HFFc6 (cell line): ENCODE data around the gene CPEB1. TPM values are rescaled to one million over a fixed set of nuclear protein-coding genes. Genes with fewer than 3 reads are reported as not detected.

Experiments used
- DNase-seq: peaks from one replicate; pipeline ENCODE4 v3.0.0-alpha.2; 2018
- H3K27ac Mint-ChIP-seq: 2 replicates; pipeline ENCODE4 v1.8.0; 2020; ENCODE audit warnings: mild to moderate bottlenecking, mixed read lengths
- H3K27me3 Mint-ChIP-seq: 2 replicates; pipeline ENCODE4 v1.8.0; 2021; ENCODE audit warnings: mild to moderate bottlenecking, moderate library complexity, mixed read lengths; ENCODE audit not compliant: insufficient read depth
- H3K36me3 Mint-ChIP-seq: 2 replicates; pipeline ENCODE4 v1.8.0; 2021; ENCODE audit warnings: low read depth, mixed read lengths
- H3K4me1 Mint-ChIP-seq: 2 replicates; pipeline ENCODE4 v1.8.0; 2020; ENCODE audit warnings: low read depth, mixed read lengths
- H3K4me3 Mint-ChIP-seq: 2 replicates; pipeline ENCODE4 v1.8.0; 2020; ENCODE audit warnings: mild to moderate bottlenecking, moderate library complexity, mixed read lengths
- H3K9me3 Mint-ChIP-seq: 2 replicates; pipeline ENCODE4 v1.8.0; 2020; ENCODE audit warnings: mild to moderate bottlenecking, mixed read lengths
- total RNA-seq, 6 experiments: library from RNA; stranded (reverse); fragmentation: NEBNext Ultra II Directional; extraction: Animal tissue kit (Norgen Biotek cat#: 25700); gene quantifications; 2 replicates in 1 of 6; 3 replicates in 5 of 6; pipeline ENCODE4 v1.2.3, GENCODE V29; 2021
- TF ChIP-seq, protein P1 (sequence below): fragments of 200-600 bp; sonication (generic); IDR thresholded peaks from 2 replicates; pipeline ENCODE4 v1.5.0; 2021; ENCODE audit warnings: antibody characterized with exemption, mild to moderate bottlenecking

The CPEB1 gene
- total RNA-seq, 6 experiments from 2014 or later, result 4.3 to 6.8 (median 5.6) TPM

DNA sequence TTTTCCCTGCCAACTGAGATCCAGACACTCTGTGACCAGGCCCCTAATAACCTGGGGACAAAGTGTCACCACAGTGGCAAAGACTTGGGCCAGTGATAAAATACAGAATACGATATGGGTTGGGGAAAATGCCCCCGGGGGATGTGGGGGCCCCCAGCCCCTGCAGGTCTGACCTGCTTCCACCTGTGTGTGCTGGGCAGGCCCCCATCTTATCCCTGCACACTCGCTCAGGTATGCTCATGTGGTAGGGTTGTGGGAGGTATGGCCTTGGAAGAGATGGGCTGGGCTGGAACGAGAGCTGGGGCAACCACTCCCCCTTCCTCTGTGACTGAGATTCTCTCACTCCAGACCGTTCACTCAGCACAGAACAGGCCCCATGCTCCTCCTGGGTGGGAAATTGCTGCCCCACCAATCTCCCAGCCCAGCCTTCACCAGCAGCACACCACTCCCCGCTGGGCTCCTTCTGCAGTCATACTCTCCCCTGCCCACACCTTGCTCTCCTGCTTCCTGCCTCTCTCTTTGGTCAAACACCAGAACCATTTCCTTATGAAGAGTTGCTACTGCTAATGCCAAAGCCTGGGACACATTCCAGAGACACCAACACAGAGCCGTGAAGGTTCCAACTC, 9.6 kb upstream of the CPEB1 start:
- no peak for DNase-seq
- no peaks in the 10 kb centered on the region for H3K9me3 Mint-ChIP-seq
- TF ChIP-seq, protein P1, sequence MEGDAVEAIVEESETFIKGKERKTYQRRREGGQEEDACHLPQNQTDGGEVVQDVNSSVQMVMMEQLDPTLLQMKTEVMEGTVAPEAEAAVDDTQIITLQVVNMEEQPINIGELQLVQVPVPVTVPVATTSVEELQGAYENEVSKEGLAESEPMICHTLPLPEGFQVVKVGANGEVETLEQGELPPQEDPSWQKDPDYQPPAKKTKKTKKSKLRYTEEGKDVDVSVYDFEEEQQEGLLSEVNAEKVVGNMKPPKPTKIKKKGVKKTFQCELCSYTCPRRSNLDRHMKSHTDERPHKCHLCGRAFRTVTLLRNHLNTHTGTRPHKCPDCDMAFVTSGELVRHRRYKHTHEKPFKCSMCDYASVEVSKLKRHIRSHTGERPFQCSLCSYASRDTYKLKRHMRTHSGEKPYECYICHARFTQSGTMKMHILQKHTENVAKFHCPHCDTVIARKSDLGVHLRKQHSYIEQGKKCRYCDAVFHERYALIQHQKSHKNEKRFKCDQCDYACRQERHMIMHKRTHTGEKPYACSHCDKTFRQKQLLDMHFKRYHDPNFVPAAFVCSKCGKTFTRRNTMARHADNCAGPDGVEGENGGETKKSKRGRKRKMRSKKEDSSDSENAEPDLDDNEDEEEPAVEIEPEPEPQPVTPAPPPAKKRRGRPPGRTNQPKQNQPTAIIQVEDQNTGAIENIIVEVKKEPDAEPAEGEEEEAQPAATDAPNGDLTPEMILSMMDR, result no peak
- H3K27me3 Mint-ChIP-seq, result peaks cover 3% of the 10 kb centered on the region
- H3K36me3 Mint-ChIP-seq, result no peaks in the 10 kb centered on the region
- H3K27ac Mint-ChIP-seq, result no peak overlapping the region
- H3K4me1 Mint-ChIP-seq, result no peaks in the 10 kb centered on the region
- no peak overlapping the region for H3K4me3 Mint-ChIP-seq

DNA sequence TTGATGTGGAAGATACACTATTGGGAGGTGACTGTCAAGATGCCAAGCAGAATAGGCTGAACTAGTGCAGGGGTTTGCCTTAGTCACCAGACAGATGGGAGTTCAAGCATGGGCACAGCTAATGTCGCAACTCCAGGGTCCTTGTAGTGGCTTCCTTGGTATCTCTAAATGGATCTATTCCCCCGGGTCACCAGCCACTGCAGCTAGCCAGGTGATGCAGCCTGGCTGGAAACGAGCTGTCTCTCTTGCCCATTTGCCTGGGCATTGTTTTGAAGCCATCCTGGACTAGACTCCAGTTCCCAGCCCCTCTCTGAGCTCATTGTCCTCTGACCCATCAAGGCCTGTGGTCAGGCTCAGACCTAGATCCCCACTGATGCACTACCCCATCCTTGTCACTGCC, 8.4 kb upstream of the CPEB1 start:
- TF ChIP-seq, protein P1, result no peak
- peaks cover under 1% of the 10 kb centered on the region for H3K27me3 Mint-ChIP-seq
- no peaks in the 10 kb centered on the region for H3K4me1 Mint-ChIP-seq
- H3K4me3 Mint-ChIP-seq, result no peak overlapping the region
- H3K9me3 Mint-ChIP-seq, result no peaks in the 10 kb centered on the region
- H3K27ac Mint-ChIP-seq, result no peak overlapping the region
- no peak for DNase-seq
- H3K36me3 Mint-ChIP-seq, result no peaks in the 10 kb centered on the region

DNA sequence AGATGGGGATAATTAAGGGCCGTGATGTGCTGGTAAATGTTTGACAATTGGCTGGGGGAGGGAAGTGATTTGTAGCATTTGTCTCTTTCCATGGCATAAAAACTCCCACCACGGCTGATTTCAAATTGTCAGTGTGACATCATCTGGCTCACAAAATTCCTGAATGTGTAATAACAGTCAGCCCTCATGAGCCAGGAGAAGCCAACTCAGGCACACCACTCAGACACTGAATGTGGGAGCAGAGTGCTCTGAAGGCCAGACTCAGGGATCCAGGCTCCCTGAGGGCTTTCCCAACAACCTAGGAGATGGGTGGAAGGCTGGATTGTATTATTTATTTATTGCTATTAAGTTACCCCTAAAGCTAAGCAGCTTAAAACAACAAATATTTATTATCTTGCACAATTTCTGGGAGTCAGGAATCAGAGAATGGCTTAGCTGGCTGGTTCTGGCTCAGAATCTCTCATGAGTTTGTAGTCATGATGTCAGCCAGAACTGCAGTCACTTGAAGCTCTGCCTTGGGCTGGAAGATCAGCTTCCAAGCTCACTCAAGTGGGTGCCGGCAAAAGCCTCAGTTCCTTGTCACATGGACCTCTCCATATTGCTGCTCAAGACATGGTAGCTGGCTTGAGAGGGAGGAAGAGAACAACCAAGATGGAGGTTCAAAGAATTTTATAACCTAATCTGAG, 6.5 kb upstream of the CPEB1 start:
- no peak for DNase-seq
- no peaks in the 10 kb centered on the region for H3K4me1 Mint-ChIP-seq
- H3K36me3 Mint-ChIP-seq, result no peaks in the 10 kb centered on the region
- no peak overlapping the region for H3K4me3 Mint-ChIP-seq
- no peak overlapping the region for H3K27ac Mint-ChIP-seq
- TF ChIP-seq, protein P1, result no peak
- no peaks in the 10 kb centered on the region for H3K9me3 Mint-ChIP-seq
- peaks cover 1% of the 10 kb centered on the region for H3K27me3 Mint-ChIP-seq

DNA sequence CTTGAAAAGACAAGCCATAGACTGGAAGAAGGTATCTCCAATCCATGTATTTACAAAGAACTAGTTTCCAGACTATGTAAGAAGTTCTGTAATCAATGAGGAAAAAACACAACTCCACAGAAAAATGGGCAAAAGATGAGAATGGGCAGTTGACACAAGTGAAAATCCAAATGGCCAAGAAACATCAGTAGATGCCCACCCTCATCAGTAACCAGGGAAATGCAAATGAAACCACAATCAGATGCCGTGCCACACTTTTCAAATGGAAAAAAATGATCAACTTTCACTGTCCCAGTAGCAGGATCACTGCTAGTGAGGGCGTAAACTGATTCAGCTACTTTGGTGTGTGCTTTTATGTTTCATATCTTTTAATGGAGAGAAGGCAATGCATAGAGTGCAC, 4.5 kb upstream of the CPEB1 start:
- Mint-ChIP-seq H3K9me3 (no peaks in the 10 kb centered on the region), H3K4me1 (peaks cover 5% of the 10 kb centered on the region; the same call in 1 of the 2 replicates), H3K36me3 (no peaks in the 10 kb centered on the region), H3K4me3 (no peak overlapping the region), H3K27ac (no peak overlapping the region), H3K27me3 (peaks cover 2% of the 10 kb centered on the region)
- TF ChIP-seq, protein P1, result no peak
- DNase-seq, result no peak

DNA sequence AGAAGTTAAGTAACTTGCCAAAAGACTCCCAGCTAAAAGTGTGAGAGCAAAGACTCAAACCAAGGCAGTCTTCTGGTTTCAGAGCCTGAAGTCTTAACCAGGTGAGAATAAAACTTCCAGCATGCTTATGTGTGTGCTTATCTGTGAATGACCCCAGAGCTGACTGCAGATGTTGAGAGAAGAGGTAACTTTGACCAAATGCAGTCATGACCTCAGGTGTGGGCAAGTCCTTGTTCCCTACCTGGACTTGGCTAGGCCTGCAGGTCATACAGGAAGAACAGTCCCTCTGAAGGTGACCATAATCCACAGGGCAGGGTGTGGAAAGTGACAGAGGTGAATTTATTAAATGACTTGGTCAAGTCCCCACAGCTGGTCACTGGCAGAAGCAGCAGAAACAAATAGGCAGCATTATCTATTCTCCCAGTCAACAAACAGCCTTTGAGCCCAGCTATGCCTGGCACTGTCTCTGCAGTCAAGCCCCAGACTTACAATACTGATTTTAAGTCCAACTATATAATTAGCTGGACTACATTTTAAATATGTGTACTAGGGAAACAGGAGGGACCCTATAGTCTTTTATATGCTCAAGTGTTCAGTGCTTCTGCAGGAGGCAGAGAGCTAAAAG, 3.0 kb upstream of the CPEB1 start:
- Mint-ChIP-seq H3K27ac (no peak overlapping the region), H3K36me3 (no peaks in the 10 kb centered on the region), H3K4me1 (peaks cover 5% of the 10 kb centered on the region; the same call in 1 of the 2 replicates), H3K4me3 (no peak overlapping the region), H3K9me3 (no peaks in the 10 kb centered on the region), H3K27me3 (peaks cover 7% of the 10 kb centered on the region)
- TF ChIP-seq, protein P1, result no peak
- DNase-seq, result no peak
